NOMO-1 (cell line): ENCODE measurements around the gene FER1L5.

Experiments used
- DNase-seq, 2 experiments: peaks; one replicate each; lab custom pipeline; 2025; ENCODE audit not compliant: unreplicated experiment in 2 of 2; lab: John Stamatoyannopoulos, UW

FER1L5 gene

DNA sequence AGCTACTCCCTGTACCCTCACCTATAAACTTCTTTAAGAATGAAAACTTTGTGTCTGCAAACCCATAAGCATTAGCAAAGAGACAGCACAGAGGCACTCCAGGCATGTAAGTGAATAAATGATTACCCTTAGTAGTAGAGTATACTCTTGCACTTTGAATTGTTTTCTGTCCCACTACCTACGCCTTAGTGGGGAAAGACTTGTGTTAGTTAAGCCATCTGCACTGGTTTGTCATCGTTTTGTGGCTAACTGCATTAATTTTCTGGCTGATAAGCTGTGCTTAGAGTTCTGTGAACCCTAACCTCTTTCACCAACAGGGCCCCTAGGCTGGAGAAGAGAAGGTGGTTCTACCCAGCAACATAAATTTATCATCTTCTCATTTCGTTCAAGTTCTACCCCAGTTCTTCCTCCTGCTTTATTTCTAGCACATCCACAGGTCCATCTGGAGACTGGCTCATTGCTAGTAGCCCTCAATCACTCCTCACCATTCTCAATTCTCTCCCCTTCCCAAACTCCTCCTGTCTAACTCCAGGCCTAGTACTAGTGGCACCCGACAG, 96.6 kb downstream of the FER1L5 start:
- DNase-seq, result no peak

DNA sequence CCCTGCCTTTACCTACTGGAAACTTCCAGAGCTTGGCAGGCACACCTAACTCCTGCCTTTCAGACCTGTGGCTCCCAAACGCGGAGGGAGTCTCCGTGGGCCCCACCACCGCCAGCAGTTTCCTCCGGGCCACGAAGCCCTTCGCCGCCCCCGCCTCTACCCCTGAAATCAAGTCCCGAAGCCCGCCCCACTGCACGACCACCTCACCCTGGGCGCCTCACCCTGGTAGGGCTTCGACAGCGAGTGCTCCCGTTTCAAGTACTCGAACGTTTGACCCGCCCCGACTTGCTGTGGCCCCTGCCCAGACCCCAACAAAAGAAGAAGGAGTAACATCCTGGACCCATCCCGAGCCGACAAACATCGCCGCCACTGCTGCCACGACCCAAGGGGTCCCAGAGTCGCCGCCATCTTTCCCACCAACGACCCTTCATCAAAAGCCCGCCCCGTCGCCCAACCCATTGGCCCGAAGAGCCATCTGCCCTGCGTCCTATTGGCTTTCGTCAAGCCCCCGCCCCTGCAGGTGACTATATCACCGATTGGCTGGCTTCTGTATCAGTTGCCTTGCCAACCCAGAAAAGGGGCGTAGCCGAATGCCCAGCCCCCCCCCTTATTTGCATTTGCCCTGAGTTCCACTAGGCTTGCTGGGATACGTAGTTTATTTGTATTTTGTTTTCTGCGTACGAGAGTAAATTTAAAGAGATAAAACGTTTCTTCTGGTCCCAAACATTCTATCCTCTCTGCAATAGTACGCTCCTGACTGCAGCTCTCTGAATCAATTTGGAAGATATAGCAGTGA, 97.3 kb downstream of the FER1L5 start, which contains the start of gene LMAN2L:
Gene LMAN2L, minus strand, starts transcription at position 432 of the 796 bp plus-strand sequence. Its CDS starts 24 bp downstream, at position 408.
- peak; percentile 96 to 98 for DNase-seq

DNA sequence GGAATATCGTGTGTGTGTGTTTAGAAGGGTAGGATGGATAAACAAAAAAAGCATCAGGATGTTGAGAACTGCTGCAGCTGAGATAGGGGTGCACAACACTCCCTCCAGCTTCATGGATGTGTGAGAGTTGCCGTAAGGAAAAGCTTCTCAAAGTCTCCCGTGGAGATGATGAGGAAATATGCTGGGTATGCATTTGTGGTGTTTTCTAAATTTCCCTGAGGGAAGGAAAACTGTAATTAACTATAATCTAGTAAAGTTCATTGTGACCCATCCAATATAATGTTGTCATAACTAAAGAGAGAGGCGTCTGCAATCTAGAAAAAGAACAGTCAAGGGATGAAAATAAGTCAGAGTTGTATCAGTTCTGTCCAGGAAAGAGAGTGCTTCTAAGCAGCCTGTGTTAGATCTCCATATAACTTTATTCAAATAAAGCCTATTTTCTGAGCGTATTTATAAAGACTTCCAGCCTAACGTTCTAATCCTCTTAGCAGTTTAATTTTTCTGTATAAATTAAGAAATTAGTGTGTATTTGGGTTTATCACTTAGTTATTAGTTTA, 104.6 kb downstream of the FER1L5 start:
- no peak for DNase-seq

- DNase-seq, result no peak
Measured at GRCh38 chr2:96751800-96752199, 109.2 kb downstream of the FER1L5 start.

DNA sequence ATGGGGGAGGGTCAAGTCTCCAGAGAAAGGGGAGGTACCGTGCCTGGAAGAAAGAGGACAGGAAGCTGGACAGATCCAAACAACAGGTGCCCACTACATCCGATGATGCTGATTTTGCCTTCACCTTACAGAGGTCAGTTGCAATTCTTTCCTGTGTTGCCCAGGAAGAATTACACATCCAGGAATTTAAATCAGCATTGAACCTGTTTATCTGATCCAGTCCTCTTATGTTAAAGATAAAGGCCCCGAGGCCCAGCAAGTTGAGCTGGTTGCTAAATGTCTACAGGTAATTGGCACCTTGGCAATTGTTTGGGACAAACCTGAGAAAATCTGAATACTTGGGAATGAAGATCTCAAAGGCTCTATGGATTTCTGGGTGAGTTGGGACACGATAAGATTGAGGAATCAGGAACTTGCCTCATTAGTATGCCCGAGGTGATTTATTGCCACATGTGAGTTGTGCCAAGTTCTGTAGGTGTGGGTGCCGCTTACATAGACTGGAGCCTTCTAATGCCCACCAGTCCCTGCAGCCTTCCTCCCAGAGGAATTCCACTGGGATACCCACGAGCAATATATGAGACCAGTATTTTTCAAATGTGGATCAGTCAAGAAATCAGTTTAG, 111.2 kb downstream of the FER1L5 start:
- no peak for DNase-seq

GRCh38 chr2:96754317-96754716, 111.8 kb downstream of the FER1L5 start:
- DNase-seq, result no peak
